WTC11 (cell line): ENCODE results near the gene TMEM243.

Experiments used
- ATF1 ChIP-seq: sonication (generic); formaldehyde crosslinking; IDR thresholded peaks from 2 replicates; pipeline ENCODE4 v1.8.1; 2023; ENCODE audit warnings: mild to moderate bottlenecking, moderate library complexity, missing genetic modification reagents
- FOXJ3 ChIP-seq: sonication (generic); formaldehyde crosslinking; IDR thresholded peaks from 2 replicates; pipeline ENCODE4 v1.9.0; 2021; ENCODE audit warnings: missing genetic modification reagents, mild to moderate bottlenecking, borderline replicate concordance
- NR1H2 ChIP-seq: sonication (generic); formaldehyde crosslinking; IDR thresholded peaks from 2 replicates; pipeline ENCODE4 v1.9.0; 2021; ENCODE audit warnings: mild to moderate bottlenecking, moderate library complexity, missing genetic modification reagents
- ZNF138 ChIP-seq: sonication (generic); formaldehyde crosslinking; conservative IDR thresholded peaks from 2 replicates; pipeline ENCODE4 v1.8.1; 2022; ENCODE audit warnings: mild to moderate bottlenecking, moderate library complexity, missing genetic modification reagents
- ZNF219 ChIP-seq: sonication (generic); formaldehyde crosslinking; IDR thresholded peaks from 2 replicates; pipeline ENCODE4 v1.8.0; 2023; ENCODE audit warnings: missing genetic modification reagents, mild to moderate bottlenecking, borderline replicate concordance
- TF ChIP-seq, protein P1 (sequence below): fragments of 200-600 bp; IDR thresholded peaks from 2 replicates; pipeline ENCODE4 v1.8.0; 2022; ENCODE audit warnings: antibody characterized with exemption
- TF ChIP-seq, protein P2 (sequence below): sonication (generic); formaldehyde crosslinking; IDR thresholded peaks from 2 replicates; pipeline ENCODE4 v1.8.1; 2023; ENCODE audit warnings: mild to moderate bottlenecking, missing genetic modification reagents, moderate library complexity
- TF ChIP-seq, protein P3 (sequence below): sonication (generic); formaldehyde crosslinking; IDR thresholded peaks from 2 replicates; pipeline ENCODE4 v1.8.1; 2023; ENCODE audit warnings: mild to moderate bottlenecking, missing genetic modification reagents
- TF ChIP-seq, protein P4 (sequence below): sonication (generic); formaldehyde crosslinking; conservative IDR thresholded peaks from 2 replicates; pipeline ENCODE4 v1.8.1; 2023; ENCODE audit warnings: mild to moderate bottlenecking, low read depth, missing genetic modification reagents, moderate library complexity
- TF ChIP-seq, protein P5 (sequence below): sonication (generic); formaldehyde crosslinking; IDR thresholded peaks from 2 replicates; pipeline ENCODE4 v1.8.0; 2023; ENCODE audit warnings: missing genetic modification reagents
- TF ChIP-seq, protein P6 (sequence below): sonication (generic); formaldehyde crosslinking; conservative IDR thresholded peaks from 2 replicates; pipeline ENCODE4 v1.8.1; 2022; ENCODE audit warnings: mild to moderate bottlenecking, missing genetic modification reagents

DNA sequence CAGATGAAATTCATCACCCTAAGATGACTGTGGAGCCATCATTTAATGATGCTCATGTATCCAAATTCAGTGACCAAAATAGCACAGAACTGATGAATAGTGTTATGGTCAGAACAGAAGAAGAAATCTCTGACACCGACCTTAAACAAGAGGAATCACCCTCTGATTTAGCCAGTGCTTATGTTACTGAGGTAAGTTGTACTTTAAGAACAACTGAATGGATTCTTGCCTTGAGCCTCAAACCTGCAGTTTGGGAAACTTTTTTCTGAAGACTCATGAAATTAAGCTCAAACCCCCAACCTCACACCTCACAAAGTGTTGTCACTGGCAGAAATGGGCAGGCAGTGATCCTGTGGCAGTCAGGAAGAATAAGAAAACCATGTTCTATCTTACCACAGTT is 25.6 kb downstream of the TMEM243 start:
- TF ChIP-seq, protein P1, sequence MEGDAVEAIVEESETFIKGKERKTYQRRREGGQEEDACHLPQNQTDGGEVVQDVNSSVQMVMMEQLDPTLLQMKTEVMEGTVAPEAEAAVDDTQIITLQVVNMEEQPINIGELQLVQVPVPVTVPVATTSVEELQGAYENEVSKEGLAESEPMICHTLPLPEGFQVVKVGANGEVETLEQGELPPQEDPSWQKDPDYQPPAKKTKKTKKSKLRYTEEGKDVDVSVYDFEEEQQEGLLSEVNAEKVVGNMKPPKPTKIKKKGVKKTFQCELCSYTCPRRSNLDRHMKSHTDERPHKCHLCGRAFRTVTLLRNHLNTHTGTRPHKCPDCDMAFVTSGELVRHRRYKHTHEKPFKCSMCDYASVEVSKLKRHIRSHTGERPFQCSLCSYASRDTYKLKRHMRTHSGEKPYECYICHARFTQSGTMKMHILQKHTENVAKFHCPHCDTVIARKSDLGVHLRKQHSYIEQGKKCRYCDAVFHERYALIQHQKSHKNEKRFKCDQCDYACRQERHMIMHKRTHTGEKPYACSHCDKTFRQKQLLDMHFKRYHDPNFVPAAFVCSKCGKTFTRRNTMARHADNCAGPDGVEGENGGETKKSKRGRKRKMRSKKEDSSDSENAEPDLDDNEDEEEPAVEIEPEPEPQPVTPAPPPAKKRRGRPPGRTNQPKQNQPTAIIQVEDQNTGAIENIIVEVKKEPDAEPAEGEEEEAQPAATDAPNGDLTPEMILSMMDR: no peak
- TF ChIP-seq FOXJ3 (no peak), ATF1 (CRISPR knock-in tag) (no peak), ZNF138 (no peak), ZNF219 (CRISPR knock-in tag) (no peak), NR1H2 (CRISPR knock-in tag) (no peak)
- TF ChIP-seq, protein P2, sequence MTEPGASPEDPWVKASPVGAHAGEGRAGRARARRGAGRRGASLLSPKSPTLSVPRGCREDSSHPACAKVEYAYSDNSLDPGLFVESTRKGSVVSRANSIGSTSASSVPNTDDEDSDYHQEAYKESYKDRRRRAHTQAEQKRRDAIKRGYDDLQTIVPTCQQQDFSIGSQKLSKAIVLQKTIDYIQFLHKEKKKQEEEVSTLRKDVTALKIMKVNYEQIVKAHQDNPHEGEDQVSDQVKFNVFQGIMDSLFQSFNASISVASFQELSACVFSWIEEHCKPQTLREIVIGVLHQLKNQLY (CRISPR knock-in tag): no peak
- TF ChIP-seq, protein P3, sequence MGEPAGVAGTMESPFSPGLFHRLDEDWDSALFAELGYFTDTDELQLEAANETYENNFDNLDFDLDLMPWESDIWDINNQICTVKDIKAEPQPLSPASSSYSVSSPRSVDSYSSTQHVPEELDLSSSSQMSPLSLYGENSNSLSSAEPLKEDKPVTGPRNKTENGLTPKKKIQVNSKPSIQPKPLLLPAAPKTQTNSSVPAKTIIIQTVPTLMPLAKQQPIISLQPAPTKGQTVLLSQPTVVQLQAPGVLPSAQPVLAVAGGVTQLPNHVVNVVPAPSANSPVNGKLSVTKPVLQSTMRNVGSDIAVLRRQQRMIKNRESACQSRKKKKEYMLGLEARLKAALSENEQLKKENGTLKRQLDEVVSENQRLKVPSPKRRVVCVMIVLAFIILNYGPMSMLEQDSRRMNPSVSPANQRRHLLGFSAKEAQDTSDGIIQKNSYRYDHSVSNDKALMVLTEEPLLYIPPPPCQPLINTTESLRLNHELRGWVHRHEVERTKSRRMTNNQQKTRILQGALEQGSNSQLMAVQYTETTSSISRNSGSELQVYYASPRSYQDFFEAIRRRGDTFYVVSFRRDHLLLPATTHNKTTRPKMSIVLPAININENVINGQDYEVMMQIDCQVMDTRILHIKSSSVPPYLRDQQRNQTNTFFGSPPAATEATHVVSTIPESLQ (CRISPR knock-in tag): no peak
- TF ChIP-seq, protein P4, sequence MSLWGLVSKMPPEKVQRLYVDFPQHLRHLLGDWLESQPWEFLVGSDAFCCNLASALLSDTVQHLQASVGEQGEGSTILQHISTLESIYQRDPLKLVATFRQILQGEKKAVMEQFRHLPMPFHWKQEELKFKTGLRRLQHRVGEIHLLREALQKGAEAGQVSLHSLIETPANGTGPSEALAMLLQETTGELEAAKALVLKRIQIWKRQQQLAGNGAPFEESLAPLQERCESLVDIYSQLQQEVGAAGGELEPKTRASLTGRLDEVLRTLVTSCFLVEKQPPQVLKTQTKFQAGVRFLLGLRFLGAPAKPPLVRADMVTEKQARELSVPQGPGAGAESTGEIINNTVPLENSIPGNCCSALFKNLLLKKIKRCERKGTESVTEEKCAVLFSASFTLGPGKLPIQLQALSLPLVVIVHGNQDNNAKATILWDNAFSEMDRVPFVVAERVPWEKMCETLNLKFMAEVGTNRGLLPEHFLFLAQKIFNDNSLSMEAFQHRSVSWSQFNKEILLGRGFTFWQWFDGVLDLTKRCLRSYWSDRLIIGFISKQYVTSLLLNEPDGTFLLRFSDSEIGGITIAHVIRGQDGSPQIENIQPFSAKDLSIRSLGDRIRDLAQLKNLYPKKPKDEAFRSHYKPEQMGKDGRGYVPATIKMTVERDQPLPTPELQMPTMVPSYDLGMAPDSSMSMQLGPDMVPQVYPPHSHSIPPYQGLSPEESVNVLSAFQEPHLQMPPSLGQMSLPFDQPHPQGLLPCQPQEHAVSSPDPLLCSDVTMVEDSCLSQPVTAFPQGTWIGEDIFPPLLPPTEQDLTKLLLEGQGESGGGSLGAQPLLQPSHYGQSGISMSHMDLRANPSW (CRISPR knock-in tag): no peak
- TF ChIP-seq, protein P5, sequence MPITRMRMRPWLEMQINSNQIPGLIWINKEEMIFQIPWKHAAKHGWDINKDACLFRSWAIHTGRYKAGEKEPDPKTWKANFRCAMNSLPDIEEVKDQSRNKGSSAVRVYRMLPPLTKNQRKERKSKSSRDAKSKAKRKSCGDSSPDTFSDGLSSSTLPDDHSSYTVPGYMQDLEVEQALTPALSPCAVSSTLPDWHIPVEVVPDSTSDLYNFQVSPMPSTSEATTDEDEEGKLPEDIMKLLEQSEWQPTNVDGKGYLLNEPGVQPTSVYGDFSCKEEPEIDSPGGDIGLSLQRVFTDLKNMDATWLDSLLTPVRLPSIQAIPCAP: no peak
- TF ChIP-seq, protein P6, sequence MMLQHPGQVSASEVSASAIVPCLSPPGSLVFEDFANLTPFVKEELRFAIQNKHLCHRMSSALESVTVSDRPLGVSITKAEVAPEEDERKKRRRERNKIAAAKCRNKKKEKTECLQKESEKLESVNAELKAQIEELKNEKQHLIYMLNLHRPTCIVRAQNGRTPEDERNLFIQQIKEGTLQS: no peak
